GM23338 (cell line): Measurements from ENCODE around the gene DRC1. TPM values are rescaled to one million over a fixed set of nuclear protein-coding genes. Genes with fewer than 3 reads are reported as not detected.

ENCODE experiments used
- ATAC-seq: fragments of 200-7000 bp; cut with Tn5 transposase; 3 replicates; pipeline ENCODE4 v1.9.1; 2020
- DNase-seq: peaks from one replicate; pipeline ENCODE4 v3.0.0-alpha.2; 2015; ENCODE audit warnings: low spot score
- H2AFZ ChIP-seq: fragments of 200-600 bp; sonication (generic); 2 replicates; pipeline ENCODE4 v1.8.0; 2016; ENCODE audit warnings: antibody characterized with exemption, mild to moderate bottlenecking, moderate library complexity
- H3F3A ChIP-seq: fragments of 200-600 bp; sonication (generic); replicated peaks from 2 replicates; pipeline ENCODE4 v1.8.0; 2017; ENCODE audit warnings: antibody characterized with exemption, mixed run types, low read depth
- H3K27ac ChIP-seq: fragments of 200-600 bp; sonication (generic); 2 replicates; pipeline ENCODE4 v1.6.1; 2016; ENCODE audit warnings: low read depth
- H3K27me3 ChIP-seq: fragments of 200-600 bp; sonication (generic); 2 replicates; pipeline ENCODE4 v1.8.0; 2016; ENCODE audit warnings: mild to moderate bottlenecking, mixed run types, moderate library complexity; ENCODE audit not compliant: insufficient read depth
- H3K36me3 ChIP-seq: fragments of 200-600 bp; sonication (generic); 2 replicates; pipeline ENCODE4 v1.8.0; 2016; ENCODE audit warnings: mild to moderate bottlenecking; ENCODE audit not compliant: insufficient read depth
- H3K4me1 ChIP-seq: fragments of 200-600 bp; sonication (generic); 2 replicates; pipeline ENCODE4 v1.8.0; 2016; ENCODE audit warnings: mild to moderate bottlenecking, moderate library complexity; ENCODE audit not compliant: insufficient read depth
- H3K4me2 ChIP-seq: fragments of 200-600 bp; sonication (generic); 2 replicates; pipeline ENCODE4 v1.7.1; 2017; ENCODE audit warnings: mixed run types
- H3K4me3 ChIP-seq: fragments of 200-600 bp; sonication (generic); 2 replicates; pipeline ENCODE4 v1.6.1; 2016; ENCODE audit warnings: mixed run types
- H3K79me2 ChIP-seq: fragments of 200-600 bp; sonication (generic); replicated peaks from 2 replicates; pipeline ENCODE4 v1.8.0; 2017; ENCODE audit warnings: mild to moderate bottlenecking; ENCODE audit not compliant: insufficient read depth
- H3K9me2 ChIP-seq: fragments of 200-600 bp; sonication (generic); 2 replicates; pipeline ENCODE4 v1.8.0; 2017; ENCODE audit not compliant: insufficient read depth
- H4K20me1 ChIP-seq: fragments of 200-600 bp; sonication (generic); replicated peaks from 2 replicates; pipeline ENCODE4 v1.8.0; 2017; ENCODE audit warnings: mild to moderate bottlenecking; ENCODE audit not compliant: insufficient read depth
- H3K27ac Mint-ChIP-seq: 2 replicates; pipeline ENCODE4 v1.8.0; 2020; ENCODE audit warnings: inconsistent platforms, mild to moderate bottlenecking, moderate library complexity, mixed read lengths
- H3K27me3 Mint-ChIP-seq: 3 replicates; pipeline ENCODE4 v1.8.0; 2022; ENCODE audit warnings: low read depth, mild to moderate bottlenecking, moderate library complexity, mixed read lengths, inconsistent platforms; ENCODE audit not compliant: insufficient read depth, poor library complexity
- H3K36me3 Mint-ChIP-seq: 3 replicates; pipeline ENCODE4 v1.8.0; 2021; ENCODE audit warnings: low read depth, mild to moderate bottlenecking, inconsistent platforms, moderate library complexity, mixed read lengths
- H3K4me1 Mint-ChIP-seq: 3 replicates; pipeline ENCODE4 v1.8.0; 2020; ENCODE audit warnings: mild to moderate bottlenecking, inconsistent platforms, mixed read lengths
- H3K4me3 Mint-ChIP-seq: 3 replicates; pipeline ENCODE4 v1.8.0; 2021; ENCODE audit warnings: moderate library complexity, mild to moderate bottlenecking, inconsistent platforms, mixed read lengths
- H3K9me3 Mint-ChIP-seq: 3 replicates; pipeline ENCODE4 v1.8.0; 2020; ENCODE audit warnings: moderate library complexity, mild to moderate bottlenecking, inconsistent platforms, mixed read lengths
- EZH2phosphoT487 ChIP-seq: fragments of 200-600 bp; sonication (generic); IDR thresholded peaks from one replicate; pipeline ENCODE4 v1.8.1; 2018; ENCODE audit warnings: antibody characterized with exemption; ENCODE audit not compliant: unreplicated experiment
- JUNB ChIP-seq: IDR thresholded peaks from one replicate; pipeline ENCODE4 v1.6.1; 2016; ENCODE audit warnings: antibody characterized with exemption; ENCODE audit not compliant: unreplicated experiment
- STAT1 ChIP-seq: IDR thresholded peaks from one replicate; pipeline ENCODE4 v1.6.1; 2016; ENCODE audit warnings: antibody characterized with exemption; ENCODE audit not compliant: unreplicated experiment
- ZNF114 ChIP-seq: fragments of 250-450 bp; sonication (Bioruptor Pico); IDR thresholded peaks from 2 replicates; pipeline ENCODE4 v1.5.0; 2020; ENCODE audit warnings: mild to moderate bottlenecking, moderate library complexity
- ZNF331 ChIP-seq: fragments of 250-450 bp; sonication (Bioruptor Pico); IDR thresholded peaks from 2 replicates; pipeline ENCODE4 v1.5.0; 2020; ENCODE audit warnings: low read depth, mild to moderate bottlenecking, moderate library complexity
- ZNF462 ChIP-seq: fragments of 250-450 bp; sonication (Bioruptor Pico); IDR thresholded peaks from 2 replicates; pipeline ENCODE4 v1.5.0; 2020; ENCODE audit warnings: mild to moderate bottlenecking, moderate library complexity
- polyA plus RNA-seq: library from polyadenylated mRNA; unstranded; fragments of >200 nt; fragmentation: Nextera tagmentation; extraction: Ambion mirVana; gene quantifications from 2 replicates; pipeline ENCODE4 v1.2.1, GENCODE V29; 2016
- total RNA-seq: library from RNA; depleted of rRNA; stranded (reverse); fragments of >200 nt; shearing (Covaris generic); gene quantifications from 2 replicates; pipeline ENCODE4 v1.2.3, GENCODE V29; 2014
- TF ChIP-seq, protein P1 (sequence below): IDR thresholded peaks from 2 replicates; pipeline ENCODE4 v1.6.1; 2016; ENCODE audit warnings: antibody characterized with exemption
- TF ChIP-seq, protein P2 (sequence below), 2 experiments: fragments of 200-600 bp in 1 of 2; sonication (generic) in 1 of 2; conservative IDR thresholded peaks; 2 replicates each; pipeline versions ENCODE4 v1.5.1 to v1.6.1; 2016 to 2017; ENCODE audit warnings: antibody characterized with exemption in 2 of 2, low read depth in 2 of 2, mild to moderate bottlenecking in 2 of 2, moderate library complexity in 1 of 2

DRC1 gene
- total and polyA plus RNA-seq, 2 experiments from 2014 or later: 0.45 TPM; not detected in 1

DNA sequence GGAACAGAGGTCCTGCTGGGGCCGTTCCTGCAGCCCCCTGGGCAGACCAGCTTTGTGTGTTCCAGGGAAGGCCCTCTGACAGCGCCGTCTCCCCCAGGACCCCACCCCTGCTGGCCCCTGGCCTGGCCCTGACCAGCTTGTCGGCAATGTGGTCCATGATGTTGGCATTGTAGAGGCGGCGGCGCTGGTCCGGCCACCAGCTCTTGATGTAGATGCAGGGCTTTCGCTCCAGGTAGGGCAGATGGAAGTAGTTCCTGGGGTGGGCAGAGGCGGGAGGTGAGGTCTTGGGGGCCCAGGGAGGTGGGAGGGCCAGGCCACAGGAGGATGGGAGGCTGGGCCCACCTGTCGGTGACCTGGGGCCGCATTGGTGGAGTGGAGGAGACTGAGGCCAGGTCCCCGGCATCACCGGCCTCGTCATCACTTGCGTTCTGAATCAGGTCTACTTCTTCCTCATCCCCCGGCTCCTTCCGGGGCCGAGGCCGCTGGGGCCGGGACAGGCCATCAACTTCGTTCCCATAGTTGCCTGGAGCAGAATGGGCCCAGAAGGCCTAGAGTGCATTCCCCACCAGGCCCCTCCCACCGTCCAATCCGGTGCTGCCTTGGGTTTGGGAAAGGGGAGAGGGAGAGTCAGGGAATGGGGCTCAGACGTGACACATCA lies 77.5 kb downstream of the DRC1 start:
- Histone ChIP-seq H3K79me2 (no peaks in the 10 kb centered on the region), H4K20me1 (no peaks in the 10 kb centered on the region), H3K4me3 (no peak overlapping the region), H3K9me2 (no peaks in the 10 kb centered on the region), H3F3A (no peaks in the 10 kb centered on the region), H3K4me2 (no peak overlapping the region), H2AFZ (peak overlapping the region; percentile 32; the same call in 1 of the 2 replicates), H3K27ac (no peak overlapping the region), H3K27me3 (no peaks in the 10 kb centered on the region), H3K4me1 (peaks cover 7% of the 10 kb centered on the region; the same call in 1 of the 2 replicates), H3K36me3 (no peaks in the 10 kb centered on the region)
- H3K4me1 Mint-ChIP-seq: peaks cover 4% of the 10 kb centered on the region
- H3K4me3 Mint-ChIP-seq: no peak overlapping the region
- no peaks in the 10 kb centered on the region for H3K36me3 Mint-ChIP-seq
- no peak for TF ChIP-seq ZNF114 (CRISPR knock-in tag)
- TF ChIP-seq, protein P1, sequence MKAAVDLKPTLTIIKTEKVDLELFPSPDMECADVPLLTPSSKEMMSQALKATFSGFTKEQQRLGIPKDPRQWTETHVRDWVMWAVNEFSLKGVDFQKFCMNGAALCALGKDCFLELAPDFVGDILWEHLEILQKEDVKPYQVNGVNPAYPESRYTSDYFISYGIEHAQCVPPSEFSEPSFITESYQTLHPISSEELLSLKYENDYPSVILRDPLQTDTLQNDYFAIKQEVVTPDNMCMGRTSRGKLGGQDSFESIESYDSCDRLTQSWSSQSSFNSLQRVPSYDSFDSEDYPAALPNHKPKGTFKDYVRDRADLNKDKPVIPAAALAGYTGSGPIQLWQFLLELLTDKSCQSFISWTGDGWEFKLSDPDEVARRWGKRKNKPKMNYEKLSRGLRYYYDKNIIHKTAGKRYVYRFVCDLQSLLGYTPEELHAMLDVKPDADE: no peak
- no peak for TF ChIP-seq EZH2phosphoT487
- TF ChIP-seq STAT1: no peak
- TF ChIP-seq, protein P2, sequence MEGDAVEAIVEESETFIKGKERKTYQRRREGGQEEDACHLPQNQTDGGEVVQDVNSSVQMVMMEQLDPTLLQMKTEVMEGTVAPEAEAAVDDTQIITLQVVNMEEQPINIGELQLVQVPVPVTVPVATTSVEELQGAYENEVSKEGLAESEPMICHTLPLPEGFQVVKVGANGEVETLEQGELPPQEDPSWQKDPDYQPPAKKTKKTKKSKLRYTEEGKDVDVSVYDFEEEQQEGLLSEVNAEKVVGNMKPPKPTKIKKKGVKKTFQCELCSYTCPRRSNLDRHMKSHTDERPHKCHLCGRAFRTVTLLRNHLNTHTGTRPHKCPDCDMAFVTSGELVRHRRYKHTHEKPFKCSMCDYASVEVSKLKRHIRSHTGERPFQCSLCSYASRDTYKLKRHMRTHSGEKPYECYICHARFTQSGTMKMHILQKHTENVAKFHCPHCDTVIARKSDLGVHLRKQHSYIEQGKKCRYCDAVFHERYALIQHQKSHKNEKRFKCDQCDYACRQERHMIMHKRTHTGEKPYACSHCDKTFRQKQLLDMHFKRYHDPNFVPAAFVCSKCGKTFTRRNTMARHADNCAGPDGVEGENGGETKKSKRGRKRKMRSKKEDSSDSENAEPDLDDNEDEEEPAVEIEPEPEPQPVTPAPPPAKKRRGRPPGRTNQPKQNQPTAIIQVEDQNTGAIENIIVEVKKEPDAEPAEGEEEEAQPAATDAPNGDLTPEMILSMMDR (conservative IDR thresholded peaks at IDR 0.05; ENCODE audit: low read depth in 2 of 2): no peak
- TF ChIP-seq JUNB: no peak
- no peak for TF ChIP-seq ZNF331 (CRISPR knock-in tag)
- no peak for TF ChIP-seq ZNF462 (CRISPR knock-in tag)
- ATAC-seq (peak; percentile 8; the same call in 1 of the 3 replicates), DNase-seq (no peak)
- H3K9me3 Mint-ChIP-seq: no peaks in the 10 kb centered on the region
- H3K27ac Mint-ChIP-seq: no peak overlapping the region
- H3K27me3 Mint-ChIP-seq: peaks cover 9% of the 10 kb centered on the region
